ENCODE results near the gene MAVS. TPM values are rescaled to one million over a fixed set of nuclear protein-coding genes. Genes with fewer than 3 reads are reported as not detected.

The MAVS gene
- total RNA-seq, 2 experiments from 2014 or later: 13.6 to 14.7 TPM

DNA sequence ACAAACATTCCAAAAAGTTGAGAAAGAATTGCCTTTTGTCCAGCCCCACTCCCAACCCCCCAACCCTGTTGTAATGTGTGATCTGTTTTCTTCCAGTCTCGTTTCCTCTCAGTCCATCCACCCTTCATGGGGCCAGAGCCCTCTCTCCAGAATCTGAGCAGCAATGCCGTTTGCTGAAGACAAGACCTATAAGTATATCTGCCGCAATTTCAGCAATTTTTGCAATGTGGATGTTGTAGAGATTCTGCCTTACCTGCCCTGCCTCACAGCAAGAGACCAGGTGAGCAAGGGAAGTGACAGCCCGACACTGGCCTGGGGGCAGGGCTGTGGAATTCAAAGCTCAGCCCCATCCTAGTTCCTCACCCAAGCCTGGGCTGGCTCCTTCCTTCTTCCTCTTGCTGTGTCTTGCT lies 7.8 kb downstream of the MAVS start:
- Histone ChIP-seq H3K27me3 (ENCODE audit: control insufficient read depth in 1 of 2, insufficient read depth in 2 of 2, low read length in 2 of 2) (no peaks in the 10 kb centered on the region), H3K27ac (ENCODE audit: low read depth in 1 of 2, low read length in 2 of 2) (no peak overlapping the region), H3K36me3 (ENCODE audit: insufficient read depth, low read length) (peaks cover 37% of the 10 kb centered on the region), H3K4me1 (ENCODE audit: insufficient read depth, low read length) (peaks cover 9% of the 10 kb centered on the region), H3K4me3 (ENCODE audit: low read length) (no peak overlapping the region), H3K9me3 (ENCODE audit: control insufficient read depth in 1 of 2, insufficient read depth in 1 of 2, low read length in 2 of 2) (no peaks in the 10 kb centered on the region)
- CTCF ChIA-PET: interaction anchor here (0.6 to 2.7 kb wide), 26 partner anchors 9 to 315 kb away, joined by 3 to 31 read pairs (median 5); partner anchors contain the start of genes ADISSP, AP5S1, CDC25B and CENPB
- peaks cover 31% of the 10 kb centered on the region for H3K36me3 Mint-ChIP-seq (ENCODE audit: low read depth)
- no peak for TF ChIP-seq CTCF (IDR thresholded peaks at IDR 0.05)
- H3K4me3 Mint-ChIP-seq: no peak overlapping the region
- intact Hi-C loops (cut with DNase I, micrococcal nuclease): loop anchor here in 1 of 2 experiments (2.0 kb wide), 1 partner anchor 178 kb away; no protein-coding TSS in a partner anchor
- ATAC-seq (ENCODE audit: poor library complexity): no peak
- H3K27ac Mint-ChIP-seq: no peak overlapping the region
- peaks cover 13% of the 10 kb centered on the region for H3K4me1 Mint-ChIP-seq (ENCODE audit: low read depth)
- POLR2A ChIA-PET: interaction anchor here (0.8 to 1.7 kb wide), 5 partner anchors 10 to 101 kb away, joined by 3 to 10 read pairs (median 3); partner anchors contain the start of genes AP5S1 and CENPB
- DNase-seq: no peak
- no peaks in the 10 kb centered on the region for H3K27me3 Mint-ChIP-seq
- no peaks in the 10 kb centered on the region for H3K9me3 Mint-ChIP-seq

GRCh38 chr20:3857405-3857804 lies 10.8 kb downstream of the MAVS start:
- H3K27me3 Mint-ChIP-seq: no peaks in the 10 kb centered on the region
- intact Hi-C loops (cut with DNase I, micrococcal nuclease): loop anchor here (5.0 kb wide), 1 partner anchor 35 kb away; the partner anchor contains the start of gene AP5S1 (in 2 of the 2)
- ATAC-seq (ENCODE audit: poor library complexity) (no peak), DNase-seq (no peak)
- Histone ChIP-seq H3K27ac (ENCODE audit: low read depth in 1 of 2, low read length in 2 of 2) (no peak overlapping the region), H3K9me3 (ENCODE audit: control insufficient read depth in 1 of 2, insufficient read depth in 1 of 2, low read length in 2 of 2) (peaks cover 0 to 5% of the 10 kb centered on the region in 2 experiments), H3K4me3 (ENCODE audit: low read length) (no peak overlapping the region), H3K4me1 (ENCODE audit: insufficient read depth, low read length) (peaks cover 9% of the 10 kb centered on the region), H3K27me3 (ENCODE audit: control insufficient read depth in 1 of 2, insufficient read depth in 2 of 2, low read length in 2 of 2) (no peaks in the 10 kb centered on the region), H3K36me3 (ENCODE audit: insufficient read depth, low read length) (peaks cover 49% of the 10 kb centered on the region)
- no peak overlapping the region for H3K27ac Mint-ChIP-seq
- H3K4me1 Mint-ChIP-seq (ENCODE audit: low read depth): peaks cover 10% of the 10 kb centered on the region
- CTCF ChIA-PET: no interaction called here
- H3K4me3 Mint-ChIP-seq: no peak overlapping the region
- no peaks in the 10 kb centered on the region for H3K9me3 Mint-ChIP-seq
- TF ChIP-seq CTCF (IDR thresholded peaks at IDR 0.05): no peak
- peaks cover 51% of the 10 kb centered on the region for H3K36me3 Mint-ChIP-seq (ENCODE audit: low read depth)
- POLR2A ChIA-PET: interaction anchor here (1.0 kb wide), 1 partner anchor 71 kb away, joined by 3 read pairs; the partner anchor contains the start of gene CENPB

DNA sequence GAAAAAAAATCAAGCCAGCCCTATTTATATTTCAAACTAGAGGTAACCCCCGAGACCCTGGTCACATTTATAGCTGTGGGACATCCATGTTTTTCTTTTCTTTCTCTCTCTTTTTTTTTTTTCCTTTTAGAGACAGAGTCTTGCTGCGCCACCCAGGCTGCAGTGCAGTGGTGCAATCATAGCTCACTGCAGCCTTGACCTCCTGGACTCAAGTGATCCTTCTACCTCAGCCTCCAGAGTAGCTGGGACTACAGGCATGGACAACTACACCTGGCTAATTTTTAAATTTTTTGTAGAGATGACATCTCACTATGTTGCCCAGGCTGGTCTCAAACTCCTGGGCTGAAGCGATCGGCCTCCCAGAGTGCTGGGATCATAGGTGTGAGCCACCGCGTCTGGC lies 12.1 kb downstream of the MAVS start:
- no peak for DNase-seq
- Histone ChIP-seq H3K4me3 (ENCODE audit: low read length) (no peak overlapping the region), H3K9me3 (ENCODE audit: control insufficient read depth in 1 of 2, insufficient read depth in 1 of 2, low read length in 2 of 2) (peaks cover 0 to 5% of the 10 kb centered on the region in 2 experiments), H3K27me3 (ENCODE audit: control insufficient read depth in 1 of 2, insufficient read depth in 2 of 2, low read length in 2 of 2) (no peaks in the 10 kb centered on the region), H3K4me1 (ENCODE audit: insufficient read depth, low read length) (peaks cover 9% of the 10 kb centered on the region), H3K36me3 (ENCODE audit: insufficient read depth, low read length) (peaks cover 62% of the 10 kb centered on the region), H3K27ac (ENCODE audit: low read depth in 1 of 2, low read length in 2 of 2) (no peak overlapping the region)
- H3K4me1 Mint-ChIP-seq (ENCODE audit: low read depth): peaks cover 14% of the 10 kb centered on the region
- TF ChIP-seq CTCF (IDR thresholded peaks at IDR 0.05): no peak
- H3K36me3 Mint-ChIP-seq (ENCODE audit: low read depth): peaks cover 64% of the 10 kb centered on the region
- ChIA-PET POLR2A (no interaction called here), CTCF (no interaction called here)
- intact Hi-C loops (cut with DNase I, micrococcal nuclease): loop anchor here (5.0 kb wide), 1 partner anchor 36 kb away; the partner anchor contains the start of gene AP5S1 (in 2 of the 2)
- no peak for ATAC-seq (ENCODE audit: poor library complexity)
- no peak overlapping the region for H3K4me3 Mint-ChIP-seq
- no peaks in the 10 kb centered on the region for H3K9me3 Mint-ChIP-seq
- no peaks in the 10 kb centered on the region for H3K27me3 Mint-ChIP-seq
- no peak overlapping the region for H3K27ac Mint-ChIP-seq

Data from CD4-positive, alpha-beta T cell (primary cell).